GM18511 (cell line): Measurements from ENCODE around the gene AGO3.

ENCODE experiments used
- ATAC-seq: cut with Tn5 transposase; IDR thresholded peaks from one replicate; pipeline ENCODE4 v1.9.1; 2021; ENCODE audit warnings: mild to moderate bottlenecking, moderate library complexity; ENCODE audit not compliant: unreplicated experiment

The AGO3 gene

GRCh38 chr1:36080801-36081200 lies 149.9 kb downstream of the AGO3 start:
- ATAC-seq = no peak

- no peak for ATAC-seq
Observed at GRCh38 chr1:36081926-36082485, 151.1 kb downstream of the AGO3 start.

GRCh38 chr1:36083219-36083618 lies 152.3 kb downstream of the AGO3 start:
- no peak for ATAC-seq

- ATAC-seq = no peak
Observed at GRCh38 chr1:36083635-36084496, 153.0 kb downstream of the AGO3 start, which contains the start of gene TEKT2. Gene TEKT2, plus strand, starts transcription at chr1:36084094. Its CDS starts 828 bp downstream, at chr1:36084922.

- ATAC-seq = no peak
Observed at GRCh38 chr1:36084497-36085115, 153.7 kb downstream of the AGO3 start.

GRCh38 chr1:36085126-36085525 lies 154.2 kb downstream of the AGO3 start:
- ATAC-seq = no peak

- no peak for ATAC-seq
Observed at GRCh38 chr1:36085686-36086526, 155.0 kb downstream of the AGO3 start.

- no peak for ATAC-seq
Observed at GRCh38 chr1:36086529-36087232, 155.8 kb downstream of the AGO3 start.

GRCh38 chr1:36087233-36088123 lies 156.6 kb downstream of the AGO3 start:
- ATAC-seq = no peak

GRCh38 chr1:36088265-36088576 lies 157.3 kb downstream of the AGO3 start:
- ATAC-seq = peak; percentile 13

- peak; percentile 77 for ATAC-seq
Observed at GRCh38 chr1:36088577-36089392, 157.9 kb downstream of the AGO3 start, which contains the start of gene ADPRS. Gene ADPRS, plus strand, starts transcription at chr1:36088892. Its CDS starts 13 bp downstream, at chr1:36088905.

GRCh38 chr1:36089393-36090121 lies 158.7 kb downstream of the AGO3 start:
- no peak for ATAC-seq

GRCh38 chr1:36091141-36091540 lies 160.2 kb downstream of the AGO3 start:
- ATAC-seq = no peak

GRCh38 chr1:36091698-36092097 lies 160.8 kb downstream of the AGO3 start:
- no peak for ATAC-seq

- no peak for ATAC-seq
Observed at GRCh38 chr1:36092166-36092797, 161.4 kb downstream of the AGO3 start.

GRCh38 chr1:36092798-36093185 lies 161.9 kb downstream of the AGO3 start:
- no peak for ATAC-seq

GRCh38 chr1:36093226-36093625 lies 162.3 kb downstream of the AGO3 start:
- no peak for ATAC-seq
